ENCODE data around the gene SOCS7.

Gene SOCS7

DNA sequence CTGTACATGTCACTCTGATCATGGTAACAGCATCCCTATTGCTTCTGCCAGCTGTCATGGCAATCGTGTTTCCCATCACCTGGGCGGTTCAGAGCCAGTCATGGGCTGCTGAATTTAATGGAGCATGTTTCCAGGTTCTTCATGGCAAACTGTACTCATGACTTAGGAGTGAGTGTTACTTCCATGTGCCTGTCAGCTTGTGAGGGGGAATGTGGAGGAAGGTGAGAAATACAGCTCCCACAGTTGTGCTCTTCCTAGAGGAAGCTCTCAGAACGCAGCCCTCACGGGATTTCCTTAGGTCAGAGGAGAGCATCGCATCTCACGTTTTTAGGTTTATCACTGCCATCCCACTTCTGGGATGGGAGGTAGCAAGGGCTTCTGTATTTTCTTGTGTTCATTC is 48.6 kb downstream of the SOCS7 start:
- no peak for DNase-seq (ENCODE audit: low read depth, low spot score)
- CTCF ChIA-PET, result interaction anchor here (1.1 to 3.8 kb wide), 3 partner anchors 13 to 52 kb away, joined by 4 to 21 read pairs (median 16); no protein-coding TSS in a partner anchor
- no peak overlapping the region for H3K4me3 ChIP-seq (ENCODE audit: low read depth, low read length)
- TF ChIP-seq, protein P1, sequence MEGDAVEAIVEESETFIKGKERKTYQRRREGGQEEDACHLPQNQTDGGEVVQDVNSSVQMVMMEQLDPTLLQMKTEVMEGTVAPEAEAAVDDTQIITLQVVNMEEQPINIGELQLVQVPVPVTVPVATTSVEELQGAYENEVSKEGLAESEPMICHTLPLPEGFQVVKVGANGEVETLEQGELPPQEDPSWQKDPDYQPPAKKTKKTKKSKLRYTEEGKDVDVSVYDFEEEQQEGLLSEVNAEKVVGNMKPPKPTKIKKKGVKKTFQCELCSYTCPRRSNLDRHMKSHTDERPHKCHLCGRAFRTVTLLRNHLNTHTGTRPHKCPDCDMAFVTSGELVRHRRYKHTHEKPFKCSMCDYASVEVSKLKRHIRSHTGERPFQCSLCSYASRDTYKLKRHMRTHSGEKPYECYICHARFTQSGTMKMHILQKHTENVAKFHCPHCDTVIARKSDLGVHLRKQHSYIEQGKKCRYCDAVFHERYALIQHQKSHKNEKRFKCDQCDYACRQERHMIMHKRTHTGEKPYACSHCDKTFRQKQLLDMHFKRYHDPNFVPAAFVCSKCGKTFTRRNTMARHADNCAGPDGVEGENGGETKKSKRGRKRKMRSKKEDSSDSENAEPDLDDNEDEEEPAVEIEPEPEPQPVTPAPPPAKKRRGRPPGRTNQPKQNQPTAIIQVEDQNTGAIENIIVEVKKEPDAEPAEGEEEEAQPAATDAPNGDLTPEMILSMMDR (IDR thresholded peaks at IDR 0.05; ENCODE audit: insufficient read depth, low read length, missing control alignments), result no peak
- POLR2A ChIA-PET, result no interaction called here

DNA sequence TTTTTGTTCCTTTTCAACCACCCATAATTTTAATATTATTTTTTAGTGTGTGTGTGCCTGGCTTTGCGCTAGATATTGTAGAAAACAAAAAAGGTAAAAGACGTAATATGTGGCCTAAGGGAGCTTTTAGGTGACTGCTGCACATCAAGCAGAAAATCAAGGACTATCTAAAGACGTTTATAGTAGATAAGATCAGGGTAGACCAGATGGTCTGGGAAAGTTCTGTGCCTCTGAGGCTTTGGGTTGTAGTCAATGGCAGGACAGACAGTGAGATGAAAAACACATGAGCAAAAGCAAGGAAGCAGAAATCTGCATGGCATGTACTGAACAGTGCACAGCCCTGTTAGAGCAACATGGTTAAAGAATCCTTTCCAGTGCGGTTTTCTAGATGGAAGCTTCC is 49.8 kb downstream of the SOCS7 start:
- DNase-seq (ENCODE audit: low read depth, low spot score), result no peak
- TF ChIP-seq, protein P1 (IDR thresholded peaks at IDR 0.05; ENCODE audit: insufficient read depth, low read length, missing control alignments), result no peak
- H3K4me3 ChIP-seq (ENCODE audit: low read depth, low read length), result no peak overlapping the region
- ChIA-PET CTCF (interaction anchor here (1.0 to 3.8 kb wide), 5 partner anchors 9 to 78 kb away, joined by 3 to 21 read pairs (median 4); no protein-coding TSS in a partner anchor), POLR2A (no interaction called here)

DNA sequence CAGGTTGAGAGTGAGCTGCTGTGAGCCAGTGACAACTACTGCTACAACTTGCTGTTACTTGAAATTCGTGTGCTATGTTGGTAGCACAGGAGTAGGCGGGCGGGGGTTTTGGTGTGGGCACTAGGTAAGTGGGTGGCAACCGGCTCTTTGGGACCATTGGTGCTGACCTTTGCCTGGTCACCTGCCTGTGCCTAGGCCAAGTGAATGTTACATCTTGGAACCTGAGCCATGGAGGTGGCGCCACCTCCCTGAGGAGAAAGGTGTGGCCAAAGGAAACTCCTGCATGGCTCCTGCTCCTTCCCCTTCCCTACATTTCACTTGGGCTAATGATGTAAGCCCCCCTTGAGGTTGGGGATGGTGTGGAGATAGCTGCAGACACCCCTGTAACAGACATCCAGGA is 51.3 kb downstream of the SOCS7 start:
- TF ChIP-seq, protein P1 (IDR thresholded peaks at IDR 0.05; ENCODE audit: insufficient read depth, low read length, missing control alignments), result no peak
- ChIA-PET POLR2A (no interaction called here), CTCF (interaction anchor here (1.8 to 17.1 kb wide), 2 partner anchors 12 to 52 kb away, joined by 16 to 456 read pairs; partner anchors contain the start of genes GPR179 and SOCS7)
- no peak for DNase-seq (ENCODE audit: low read depth, low spot score)
- no peak overlapping the region for H3K4me3 ChIP-seq (ENCODE audit: low read depth, low read length)

DNA sequence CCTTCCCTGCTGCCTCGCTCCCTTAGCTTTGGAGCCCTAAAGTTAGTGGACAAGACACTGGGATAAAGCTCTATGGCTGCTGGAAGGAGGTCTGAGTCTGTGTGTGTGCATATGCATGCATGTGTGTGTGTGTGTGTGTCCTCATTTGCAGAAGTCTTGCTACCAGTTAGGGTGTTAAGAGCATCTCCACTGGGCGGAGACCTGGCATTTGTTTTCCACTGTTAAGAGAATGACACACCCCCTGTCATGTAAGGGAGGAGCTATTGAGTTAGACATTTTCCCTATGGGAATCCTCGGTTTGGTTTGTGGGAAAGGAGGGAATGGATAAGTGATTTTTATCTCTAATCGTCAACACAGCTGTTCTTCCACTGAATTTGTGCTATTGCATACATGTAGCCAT is 51.8 kb downstream of the SOCS7 start:
- no peak for DNase-seq (ENCODE audit: low read depth, low spot score)
- H3K4me3 ChIP-seq (ENCODE audit: low read depth, low read length), result no peak overlapping the region
- ChIA-PET CTCF (interaction anchor here (0.6 to 17.1 kb wide), 4 partner anchors 10 to 53 kb away, joined by 3 to 456 read pairs (median 12); partner anchors contain the start of genes GPR179 and SOCS7), POLR2A (no interaction called here)
- TF ChIP-seq, protein P1 (IDR thresholded peaks at IDR 0.05; ENCODE audit: insufficient read depth, low read length, missing control alignments), result no peak

GRCh38 chr17:38404174-38404943 is 52.7 kb downstream of the SOCS7 start:
- DNase-seq (ENCODE audit: low read depth, low spot score), result no peak
- TF ChIP-seq, protein P1 (IDR thresholded peaks at IDR 0.05; ENCODE audit: insufficient read depth, low read length, missing control alignments), result no peak
- POLR2A ChIA-PET, result no interaction called here
- CTCF ChIA-PET, result interaction anchor here (0.9 to 17.1 kb wide), 4 partner anchors 9 to 54 kb away, joined by 7 to 456 read pairs (median 14); partner anchors contain the start of genes GPR179 and SOCS7
- no peak overlapping the region for H3K4me3 ChIP-seq (ENCODE audit: low read depth, low read length)

DNA sequence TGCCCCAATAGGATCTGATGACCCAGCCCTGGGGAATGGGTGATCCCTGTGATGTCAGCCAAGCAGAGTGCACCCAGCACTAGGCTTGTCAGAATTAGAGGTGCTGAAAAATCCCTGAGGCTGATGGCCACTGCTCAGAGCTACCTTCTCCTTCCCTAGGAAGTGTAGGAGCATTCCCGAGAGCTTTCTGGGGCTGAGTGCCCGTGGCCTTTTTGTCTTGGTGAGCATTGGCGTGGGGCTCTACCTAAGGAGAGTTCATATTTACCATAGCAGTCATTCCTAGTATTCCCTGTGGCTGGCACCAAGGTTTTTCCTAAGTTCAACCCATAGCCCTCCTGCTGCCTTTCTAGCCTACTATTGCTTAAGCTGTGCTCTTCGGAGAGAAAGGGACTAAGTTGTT is 54.0 kb downstream of the SOCS7 start:
- CTCF ChIA-PET, result interaction anchor here (0.8 to 17.1 kb wide), 3 partner anchors 9 to 55 kb away, joined by 3 to 456 read pairs (median 11); partner anchors contain the start of genes GPR179 and SOCS7
- TF ChIP-seq, protein P1 (IDR thresholded peaks at IDR 0.05; ENCODE audit: insufficient read depth, low read length, missing control alignments), result no peak
- POLR2A ChIA-PET, result no interaction called here
- H3K4me3 ChIP-seq (ENCODE audit: low read depth, low read length), result no peak overlapping the region
- no peak for DNase-seq (ENCODE audit: low read depth, low spot score)
